GM19452 (cell line): ENCODE results near the gene CMKLR1.

ENCODE experiments used
- ATAC-seq: cut with Tn5 transposase; IDR thresholded peaks from one replicate; pipeline ENCODE4 v1.9.1; 2021; ENCODE audit not compliant: unreplicated experiment

Gene CMKLR1

DNA sequence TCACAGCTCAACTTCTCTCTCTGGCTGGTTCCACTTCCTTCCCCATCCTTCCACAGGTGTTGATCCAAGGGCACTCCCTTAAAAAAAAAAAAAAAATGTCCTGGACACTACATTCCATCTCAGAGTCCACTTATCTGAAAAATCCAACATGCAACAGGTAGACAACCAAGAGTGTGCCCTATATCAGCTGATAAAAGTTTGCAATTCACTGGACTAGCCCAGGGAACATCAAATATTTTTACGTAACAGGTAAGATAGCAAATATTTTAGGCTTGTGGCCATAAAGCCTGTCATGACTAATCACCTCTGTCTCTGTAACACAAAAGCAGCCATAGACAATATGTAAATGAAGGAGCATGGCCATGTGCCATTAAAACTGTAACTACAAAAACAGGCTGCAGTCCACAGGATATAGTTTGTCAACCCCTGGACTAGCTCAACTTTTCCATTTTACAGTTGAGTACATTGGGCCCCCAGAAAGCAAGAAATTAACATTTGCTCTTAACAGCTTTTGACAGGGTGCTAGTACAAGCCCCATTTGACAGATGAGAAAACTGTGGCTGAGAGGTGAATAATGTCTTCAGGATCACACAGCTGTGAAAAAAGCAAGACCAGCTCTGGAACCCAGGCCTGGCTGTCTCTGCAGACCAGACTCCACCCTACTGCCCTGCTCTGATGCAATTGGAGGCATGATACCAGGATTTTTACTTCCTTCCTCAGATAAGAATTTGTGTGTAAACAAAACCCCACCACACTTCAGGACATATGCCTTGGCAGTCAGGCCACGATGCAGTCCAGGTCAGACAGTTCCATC is 68.9 kb downstream of the CMKLR1 start:
- ATAC-seq = no peak

DNA sequence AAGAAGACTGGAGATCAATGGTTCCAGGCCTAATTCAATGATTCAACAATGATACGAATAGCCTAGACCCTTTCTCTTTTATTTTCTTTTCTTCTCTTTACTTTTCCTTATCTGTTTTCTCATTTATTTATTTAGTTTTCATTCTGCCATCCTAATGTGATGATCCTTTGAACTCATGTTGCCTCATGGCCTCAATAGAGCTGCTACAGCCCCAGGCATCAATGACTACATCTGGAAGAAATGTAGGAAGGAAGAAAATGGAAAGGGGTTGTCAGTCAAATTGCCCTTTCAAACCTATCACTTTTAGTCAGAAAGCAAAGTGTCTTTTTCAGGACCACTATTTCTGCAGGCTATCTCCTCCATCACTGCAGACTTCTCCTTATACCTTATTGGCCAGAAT is 69.9 kb downstream of the CMKLR1 start:
- no peak for ATAC-seq

DNA sequence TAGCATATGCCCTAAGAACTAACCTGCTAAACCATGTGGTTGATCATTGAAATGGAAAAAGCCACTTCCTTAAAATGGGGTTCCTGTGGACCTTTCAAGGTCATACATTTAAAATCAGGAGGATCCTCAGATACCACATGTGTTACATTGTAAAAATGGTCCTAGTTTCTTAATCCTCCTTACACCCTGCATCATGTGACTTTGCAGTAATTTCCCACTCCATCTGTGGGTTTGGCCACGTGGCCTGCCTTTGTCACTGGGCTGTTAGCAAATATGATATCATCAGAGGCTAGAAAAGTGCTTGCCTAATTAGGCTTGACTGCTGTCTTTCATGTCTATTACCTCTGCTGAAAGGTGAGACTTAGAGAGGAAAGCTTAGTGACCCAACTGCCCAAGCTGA is 70.7 kb downstream of the CMKLR1 start:
- ATAC-seq = no peak

DNA sequence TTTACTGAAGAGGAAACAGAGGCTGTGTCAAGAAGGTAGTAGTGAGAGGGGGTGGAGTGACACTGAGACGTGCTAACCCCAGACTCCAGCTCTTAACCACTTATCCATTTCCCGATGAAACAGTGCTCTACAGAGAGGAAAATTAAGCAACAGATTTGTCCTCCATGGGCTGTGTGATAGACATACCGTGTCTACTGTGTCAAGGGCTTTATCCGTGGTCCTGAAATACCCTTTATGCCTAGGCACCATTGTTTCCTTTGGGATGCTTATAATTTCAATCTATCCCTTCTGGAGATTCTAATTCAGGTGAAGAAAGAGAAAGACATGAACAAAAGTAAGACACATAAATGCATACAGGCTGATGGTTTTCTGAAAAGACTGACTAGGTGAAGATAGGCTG is 71.7 kb downstream of the CMKLR1 start:
- no peak for ATAC-seq

DNA sequence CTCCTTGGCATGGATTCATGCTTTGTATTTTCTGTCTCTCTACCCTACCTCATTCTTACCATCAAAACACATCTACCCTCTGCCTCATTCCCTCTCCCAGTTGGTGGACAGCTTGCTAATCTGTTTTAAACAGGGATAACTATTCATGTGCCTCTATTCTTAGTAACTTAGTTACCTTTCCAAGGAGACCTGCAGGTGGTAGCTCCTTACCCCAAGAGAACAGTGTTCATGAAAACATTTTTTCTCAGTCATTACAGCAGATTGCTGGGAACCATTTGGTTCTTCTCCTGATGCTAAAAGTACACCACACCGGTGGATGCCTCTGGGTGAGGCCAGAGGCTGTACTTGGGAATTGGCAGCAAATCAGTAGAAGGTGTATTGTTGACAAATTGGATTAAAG is 73.0 kb downstream of the CMKLR1 start:
- ATAC-seq = no peak

DNA sequence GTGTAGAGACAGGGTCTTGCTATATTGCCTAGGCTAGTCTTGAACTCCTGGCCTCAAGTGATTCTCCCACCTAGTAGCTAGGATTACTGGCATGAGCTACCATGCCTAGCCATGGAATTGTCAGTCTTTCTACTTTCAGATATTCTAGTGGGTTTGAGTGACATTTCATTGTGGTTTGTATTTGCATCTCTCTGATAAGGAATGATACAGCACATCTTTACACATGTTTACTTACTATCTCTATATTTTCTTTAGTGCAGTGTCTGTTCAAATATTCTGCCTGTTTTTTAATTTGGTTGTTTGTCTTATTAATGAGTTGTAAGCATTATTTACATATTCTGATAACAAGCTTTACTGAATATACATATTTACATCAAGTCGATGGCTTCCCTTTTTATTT is 73.6 kb downstream of the CMKLR1 start:
- no peak for ATAC-seq

DNA sequence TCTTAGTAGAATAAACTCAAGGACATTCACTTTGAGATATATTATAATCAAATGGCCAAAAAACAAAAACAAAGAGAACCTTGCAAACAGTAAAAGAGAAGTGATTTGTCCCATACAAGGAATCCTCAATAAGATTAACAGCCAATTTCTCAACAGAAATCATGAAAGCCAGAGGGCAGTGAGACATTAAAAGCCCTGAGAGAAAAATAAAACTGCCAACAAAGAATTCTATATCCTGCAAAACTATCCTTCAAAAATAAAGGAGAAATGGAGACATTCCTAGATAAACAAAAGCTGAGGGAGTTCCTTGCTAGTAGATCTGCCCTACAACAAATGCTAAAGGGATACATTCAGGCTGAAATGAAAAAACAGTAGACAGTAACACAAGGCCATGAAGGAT is 78.1 kb downstream of the CMKLR1 start:
- no peak for ATAC-seq

DNA sequence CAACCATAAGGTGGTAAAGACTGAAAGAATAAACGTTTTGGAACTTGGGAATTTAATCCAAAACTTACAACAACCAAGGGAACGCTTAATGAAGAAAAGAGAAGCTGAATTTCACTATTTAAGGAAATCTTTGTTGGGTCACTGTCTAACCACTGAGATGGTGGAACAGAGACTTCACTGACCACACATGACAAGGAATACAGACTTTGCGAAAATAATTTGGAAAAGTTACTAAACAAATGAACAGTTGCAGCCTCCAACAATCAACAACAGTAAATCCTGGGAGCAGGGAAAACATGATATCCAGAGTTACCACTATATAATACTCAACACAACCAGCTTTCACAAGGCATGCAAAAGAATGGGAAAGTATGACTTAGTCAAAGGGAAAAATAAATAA is 79.1 kb downstream of the CMKLR1 start:
- ATAC-seq = no peak

DNA sequence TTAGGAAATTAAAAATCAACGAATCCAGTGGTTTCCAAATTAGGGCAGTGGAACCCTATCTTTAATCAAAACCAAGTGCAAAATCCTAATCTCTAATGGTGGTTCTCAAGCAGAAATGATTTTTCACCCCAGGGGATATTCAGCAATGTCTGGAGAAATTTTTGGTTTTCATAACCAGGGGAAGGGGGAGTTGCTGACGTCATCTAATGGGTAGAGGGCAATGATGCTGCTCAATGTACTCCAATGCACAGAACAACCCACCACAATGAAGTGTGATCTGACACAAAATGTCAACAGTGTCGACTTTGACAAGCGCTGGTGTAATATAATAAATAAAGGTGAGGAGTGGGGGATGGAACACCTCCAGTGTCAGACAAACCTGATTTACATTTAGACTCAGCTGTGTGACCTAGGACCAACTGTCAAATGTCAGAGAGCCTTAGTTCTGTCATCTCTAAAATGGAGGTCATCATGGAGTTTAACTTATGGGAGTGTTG is 81.5 kb downstream of the CMKLR1 start:
- no peak for ATAC-seq

DNA sequence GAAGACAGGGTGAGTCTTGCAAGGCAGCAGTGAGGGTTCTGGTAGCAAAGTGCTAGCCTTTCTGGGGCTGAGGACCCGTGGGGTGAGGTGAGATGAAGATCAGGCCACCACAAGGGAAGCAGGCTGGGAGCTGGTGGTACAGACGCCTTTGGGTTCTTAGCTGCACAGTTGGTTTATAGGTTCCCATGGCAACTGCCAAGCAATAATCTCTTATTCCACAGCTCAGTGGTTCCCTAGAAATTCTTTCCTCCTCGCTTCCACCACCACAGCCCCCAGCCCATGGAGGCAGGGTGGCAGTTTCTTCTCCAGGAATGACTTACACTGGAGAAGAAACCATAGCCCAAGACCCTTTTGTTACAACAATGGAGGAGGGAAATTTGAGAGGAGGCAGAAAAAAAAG is 82.1 kb downstream of the CMKLR1 start:
- ATAC-seq = no peak

DNA sequence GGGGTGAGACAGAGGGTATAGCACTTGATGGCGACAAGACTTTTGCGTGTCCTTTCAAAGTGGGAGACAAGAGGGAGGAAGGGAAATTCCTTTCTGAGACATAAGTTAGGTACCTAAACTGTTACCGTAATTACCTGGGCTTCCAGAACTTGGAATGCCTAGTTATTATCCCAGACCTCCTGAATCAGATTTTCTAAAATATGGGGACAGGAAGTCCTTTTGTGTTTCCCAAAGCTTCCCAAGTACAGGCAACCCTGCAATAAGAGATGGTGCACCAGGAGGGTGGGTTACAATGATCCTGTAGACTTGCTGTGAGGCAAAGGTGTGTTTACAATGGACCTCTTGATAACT is 83.9 kb downstream of the CMKLR1 start:
- ATAC-seq = no peak

DNA sequence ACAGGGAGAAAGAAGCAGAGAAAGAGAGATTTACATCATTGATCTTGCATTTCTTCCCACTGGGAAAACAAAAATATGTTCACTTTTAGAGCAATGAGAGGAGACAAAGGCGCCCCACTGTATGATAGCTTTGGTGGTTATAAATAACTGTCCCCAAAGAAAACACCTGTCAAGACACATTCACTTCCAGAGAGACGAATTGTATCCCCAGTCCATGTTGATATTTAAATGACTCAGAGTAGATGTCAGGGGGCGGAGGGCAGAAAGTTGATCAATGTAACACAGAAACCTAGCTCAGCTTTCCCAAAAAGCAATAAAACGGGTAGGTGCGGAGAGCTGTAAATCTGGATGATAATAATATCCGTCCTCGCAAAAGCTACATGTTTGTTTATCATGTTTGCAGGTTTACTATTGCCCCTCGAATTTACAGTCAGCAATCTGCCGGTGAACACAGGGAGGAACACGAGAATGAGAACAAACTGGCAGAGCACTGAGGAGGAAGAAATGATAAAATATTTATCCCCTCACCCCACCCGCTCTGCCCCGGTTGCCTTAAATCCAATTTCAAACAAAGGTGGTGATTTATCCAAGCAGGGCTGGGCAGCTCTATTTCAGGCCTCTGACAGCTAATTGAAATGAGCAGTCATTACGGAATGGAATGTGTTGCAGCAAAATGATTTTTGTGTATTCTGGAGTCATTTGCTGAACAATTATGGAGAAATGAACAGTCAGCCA is 84.4 kb downstream of the CMKLR1 start:
- no peak for ATAC-seq

DNA sequence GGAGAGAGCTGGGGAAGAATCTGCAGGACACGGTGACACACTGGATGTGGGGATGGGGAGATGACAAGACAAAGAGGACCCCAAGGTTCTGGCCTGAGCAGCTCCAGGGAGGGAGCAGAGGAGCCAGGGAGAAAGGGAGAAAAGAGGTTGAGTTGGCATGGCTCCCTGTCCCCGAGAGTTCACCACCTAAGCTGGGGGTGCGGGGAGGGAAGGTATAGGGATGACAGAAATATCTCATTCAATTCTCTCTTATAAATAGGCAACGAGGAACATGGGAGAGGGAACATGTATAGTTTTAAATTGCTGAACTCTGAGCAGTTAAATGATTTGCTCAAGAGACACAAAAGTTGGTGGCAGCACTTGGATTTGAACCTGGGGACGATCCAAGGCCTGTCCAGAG is 85.1 kb downstream of the CMKLR1 start:
- no peak for ATAC-seq

DNA sequence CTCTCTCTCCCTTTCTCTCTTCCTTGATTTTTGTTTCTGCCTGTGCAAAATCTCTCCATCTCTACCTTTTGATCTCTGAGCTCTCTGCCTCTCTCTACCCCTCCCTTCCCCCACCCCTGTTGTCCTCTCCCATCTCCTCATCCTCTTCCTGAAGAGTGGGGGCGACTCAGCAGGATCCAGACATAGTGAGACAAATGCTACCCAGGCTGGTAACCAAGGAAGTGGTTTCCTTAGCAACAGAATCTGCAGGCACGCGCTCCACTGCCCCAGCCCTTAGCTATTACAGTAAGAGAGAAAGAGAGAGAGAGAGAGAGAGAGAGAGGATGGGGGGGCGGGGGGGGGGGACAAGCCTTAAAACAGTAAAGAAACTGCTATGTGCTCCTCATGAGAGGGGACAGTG is 85.6 kb downstream of the CMKLR1 start:
- ATAC-seq = no peak

DNA sequence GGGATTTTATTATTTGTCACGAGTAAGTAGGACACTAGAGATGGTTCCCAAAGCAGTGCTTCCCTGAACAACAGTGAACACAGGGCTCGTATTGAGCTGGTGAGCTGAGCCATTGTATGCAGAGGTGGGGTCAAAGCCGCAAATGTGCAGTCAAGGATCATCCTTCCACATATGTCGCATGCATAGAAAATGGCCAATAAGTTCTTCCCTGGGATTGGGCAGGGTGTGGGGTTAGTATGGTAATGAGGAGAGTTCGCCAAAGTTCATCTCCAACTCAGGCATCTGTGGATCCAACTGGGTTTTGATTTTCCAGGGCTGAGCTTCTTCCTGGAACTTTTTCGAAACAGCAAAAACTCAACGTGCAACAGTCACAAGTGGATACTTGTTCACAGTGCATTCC is 86.6 kb downstream of the CMKLR1 start:
- no peak for ATAC-seq

DNA sequence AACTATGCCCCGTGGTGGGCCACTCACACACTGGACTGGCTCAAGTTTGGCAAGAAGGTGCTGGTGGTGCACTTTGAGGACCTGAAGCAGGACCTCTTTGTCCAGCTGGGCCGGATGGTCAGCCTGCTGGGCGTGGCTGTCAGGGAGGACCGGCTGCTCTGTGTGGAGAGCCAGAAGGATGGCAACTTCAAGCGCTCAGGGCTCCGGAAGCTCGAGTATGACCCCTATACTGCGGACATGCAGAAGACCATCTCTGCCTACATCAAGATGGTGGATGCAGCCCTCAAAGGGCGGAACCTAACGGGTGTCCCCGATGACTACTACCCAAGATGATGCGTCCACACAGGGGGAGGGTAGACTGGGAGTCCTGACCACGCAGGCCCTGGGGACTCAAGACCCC is 91.1 kb downstream of the CMKLR1 start:
- ATAC-seq = no peak

DNA sequence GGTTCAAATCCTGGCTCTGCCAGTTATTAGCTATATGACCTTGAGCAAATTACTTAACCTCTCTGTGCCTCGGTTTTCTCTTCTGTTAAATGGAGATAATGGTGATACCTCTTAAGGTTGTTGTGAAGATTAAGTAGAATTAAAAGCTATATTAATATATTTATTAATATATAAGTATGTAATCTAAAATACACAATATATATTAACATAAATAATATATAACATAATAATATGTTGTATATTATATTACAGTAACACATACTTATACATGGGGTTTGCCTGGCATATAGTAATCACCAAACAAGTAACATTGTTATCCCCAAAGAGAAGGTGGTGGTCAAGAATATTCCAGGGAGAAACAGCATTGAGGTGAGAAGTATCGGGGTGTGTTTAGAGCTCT is 92.0 kb downstream of the CMKLR1 start:
- ATAC-seq = no peak

DNA sequence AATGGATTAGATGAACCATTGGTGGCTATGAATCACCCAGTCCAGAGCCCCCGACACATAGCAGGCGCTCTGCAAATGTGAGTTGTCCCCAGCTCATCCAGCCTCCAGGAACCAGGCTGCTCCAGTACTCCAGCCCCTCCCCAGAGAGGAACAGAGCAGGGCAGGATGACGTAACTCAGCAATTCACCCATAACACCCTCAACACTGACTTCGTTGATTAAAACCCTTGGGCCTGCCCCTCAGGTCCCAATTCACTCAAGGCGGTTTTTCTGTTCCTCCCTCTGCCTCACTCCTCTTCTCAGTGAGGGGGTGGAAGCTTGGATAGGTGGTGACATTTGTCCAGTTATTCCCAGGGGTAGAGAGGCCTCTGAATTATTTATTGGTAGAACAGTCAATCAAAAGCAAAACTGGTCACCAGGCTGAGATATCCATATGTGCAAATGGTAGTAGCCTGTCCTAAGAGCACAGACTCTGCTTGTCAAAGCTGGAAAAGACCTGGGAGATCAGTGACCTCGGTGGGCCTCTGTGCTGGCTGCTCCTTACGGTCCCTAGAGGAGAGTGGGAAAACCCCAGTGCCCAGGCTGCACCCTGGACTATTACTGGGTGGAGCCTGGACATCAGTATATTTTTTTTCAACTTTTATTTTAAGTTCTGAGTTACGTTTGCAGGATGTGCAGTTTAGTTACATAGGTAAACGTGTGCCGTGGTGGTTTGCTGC is 97.0 kb downstream of the CMKLR1 start:
- ATAC-seq = no peak

DNA sequence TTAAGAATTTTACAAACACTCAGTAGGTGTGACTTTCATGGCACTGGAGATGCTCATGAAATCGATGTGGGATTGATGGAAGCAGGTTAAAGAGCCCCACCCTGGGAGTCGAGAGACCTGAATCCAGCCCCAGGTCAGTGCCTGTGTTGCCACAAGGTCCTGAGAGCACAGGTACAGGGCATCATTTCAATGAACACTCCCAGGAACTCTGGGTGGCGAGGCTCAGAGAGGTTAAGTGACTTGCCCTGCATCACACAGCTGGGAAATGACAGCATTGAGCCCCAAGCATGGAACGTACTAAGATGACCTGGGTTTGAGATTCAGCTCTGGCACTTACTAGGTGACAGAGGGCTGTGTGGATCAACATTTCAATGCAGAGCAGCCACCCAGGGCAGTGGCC is 98.2 kb downstream of the CMKLR1 start:
- ATAC-seq = no peak

DNA sequence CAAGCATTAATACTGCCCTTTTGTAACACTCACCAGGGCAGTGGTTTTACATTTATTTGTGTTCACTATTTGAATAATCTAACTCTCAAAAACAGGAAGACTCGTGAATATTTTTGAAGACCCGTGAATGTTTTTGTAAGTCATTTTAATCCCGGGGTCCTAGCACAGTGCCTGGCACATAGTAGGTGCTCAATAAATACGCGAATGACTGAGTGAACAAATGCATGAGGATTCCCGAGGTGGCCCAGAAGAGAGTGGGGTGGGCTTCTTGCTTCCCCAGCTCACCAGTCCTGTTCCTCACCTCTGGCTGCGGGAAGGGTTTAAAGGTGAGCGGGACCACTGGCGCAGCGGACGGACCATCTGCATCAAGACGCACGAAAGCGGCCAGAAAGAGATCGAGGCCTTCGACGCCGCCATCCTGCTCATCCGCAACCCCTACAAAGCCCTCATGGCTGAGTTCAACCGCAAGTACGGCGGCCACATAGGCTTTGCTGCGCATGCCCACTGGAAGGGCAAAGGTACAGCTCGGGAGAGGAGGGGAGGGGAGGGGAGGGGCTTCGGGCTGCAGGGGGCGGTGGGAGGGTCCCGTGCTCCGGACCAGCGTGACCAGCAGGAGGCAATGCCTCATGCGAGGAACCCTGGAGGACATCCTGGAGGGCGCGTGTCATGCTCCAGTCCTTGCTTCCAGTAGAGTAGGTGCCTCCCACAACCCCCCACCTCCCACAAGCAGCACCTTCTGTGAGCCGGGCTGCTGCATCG is 98.9 kb downstream of the CMKLR1 start:
- ATAC-seq = no peak

DNA sequence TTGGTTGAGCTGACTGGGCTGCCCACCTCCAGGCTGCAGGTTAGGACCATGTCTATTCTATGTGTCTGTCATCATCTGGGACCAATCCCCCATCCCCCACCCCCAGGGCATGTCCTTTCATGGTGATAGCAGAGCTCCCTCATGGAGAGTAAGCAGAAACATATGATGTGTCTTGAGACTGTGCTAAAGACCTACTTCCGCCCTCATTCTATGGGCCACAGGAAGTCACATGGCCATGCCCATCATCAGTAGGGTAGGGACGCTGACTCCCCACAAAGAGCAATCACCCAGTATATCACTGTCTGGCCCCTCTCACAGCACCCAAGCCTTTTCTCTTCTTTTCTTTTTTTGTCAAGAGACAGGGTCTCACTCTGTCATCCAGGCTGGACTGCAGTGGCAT is 99.7 kb downstream of the CMKLR1 start:
- no peak for ATAC-seq
